ENCODE data around the gene ACTG2.

GRCh38 chr2:73886357-73886756 is 6.5 kb upstream of the ACTG2 start:
- no peak for TF ChIP-seq GABPA (IDR thresholded peaks at IDR 0.05; ENCODE audit: low read depth)
- no peak for TF ChIP-seq CTCF (IDR thresholded peaks at IDR 0.05; ENCODE audit: insufficient read depth, low read length)
- no peak for TF ChIP-seq POLR2AphosphoS5 (IDR thresholded peaks at IDR 0.05; ENCODE audit: low read depth)
- TF ChIP-seq REST (IDR thresholded peaks at IDR 0.05; ENCODE audit: insufficient replicate concordance, low read depth) = no peak
- no peak for TF ChIP-seq SPI1 (IDR thresholded peaks at IDR 0.05; ENCODE audit: borderline replicate concordance, low read depth)
